ENCODE results near the gene CPAMD8.

GRCh38 chr19:17025991-17026658, 485 bp downstream of the CPAMD8 start:
- no peak for TF ChIP-seq YY1 (IDR thresholded peaks at IDR 0.05; ENCODE audit: insufficient read depth, insufficient read length)
- TF ChIP-seq ZNF274 (IDR thresholded peaks at IDR 0.05; ENCODE audit: low read depth, low read length), result no peak
- TF ChIP-seq SUZ12 (IDR thresholded peaks at IDR 0.05; ENCODE audit: extremely low read depth, insufficient read depth, insufficient read length), result no peak
